A673 (cell line): ENCODE data around the gene KRTAP5-7.

Source experiments
- CTCF ChIP-seq: fragments of 300-800, 200-600 bp; sonication (generic); conservative IDR thresholded peaks from 2 replicates; pipeline ENCODE4 v1.5.1; 2017; ENCODE audit warnings: low read depth, mild to moderate bottlenecking, antibody characterized with exemption, low read length, moderate library complexity, mixed read lengths
- EZH2 ChIP-seq: fragments of 200-600 bp; sonication (generic); IDR thresholded peaks from 2 replicates; pipeline ENCODE4 v1.6.1; 2017; ENCODE audit warnings: borderline replicate concordance, low read depth, mild to moderate bottlenecking, mixed read lengths, antibody characterized with exemption, low read length; ENCODE audit not compliant: poor library complexity, severe bottlenecking

DNA sequence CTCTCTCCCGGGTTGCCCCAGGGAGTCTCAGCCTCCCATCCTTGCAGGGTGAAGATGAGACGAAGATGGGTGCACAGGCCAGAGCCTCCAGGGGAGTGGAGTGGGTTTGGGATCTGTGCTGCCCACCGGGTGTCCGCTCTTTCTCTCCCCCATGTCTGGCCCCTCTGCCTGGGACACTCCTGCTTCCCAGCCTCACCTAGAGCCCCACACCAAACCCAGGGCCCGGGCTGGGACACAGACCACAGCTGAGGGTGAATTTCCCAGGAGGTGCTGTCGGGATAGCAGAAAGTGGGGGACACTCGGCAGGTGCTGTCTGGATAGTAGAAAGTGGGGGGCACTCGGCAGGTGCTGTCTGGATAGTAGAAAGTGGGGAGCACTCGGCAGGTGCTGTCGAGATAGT is 25.0 kb upstream of the KRTAP5-7 start:
- TF ChIP-seq CTCF (no peak), EZH2 (no peak)
